C4-2B (cell line): ENCODE data around the gene PTCSC3.

Experiments used
- H3K27ac ChIP-seq: fragments of 450-650 bp; 2 replicates; pipeline ENCODE4 v1.5.1; 2017
- CTCF ChIP-seq: fragments of 450-650 bp; conservative IDR thresholded peaks from 2 replicates; pipeline ENCODE4 v1.5.1; 2017; ENCODE audit warnings: mild to moderate bottlenecking
- ZFX ChIP-seq: fragments of 450-650 bp; IDR thresholded peaks from 2 replicates; pipeline ENCODE4 v1.6.1; 2017

PTCSC3 gene

GRCh38 chr14:36207500-36207899, 31.0 kb upstream of the PTCSC3 start:
- no peak overlapping the region for H3K27ac ChIP-seq
- TF ChIP-seq ZFX (no peak), CTCF (peak; percentile 83)

GRCh38 chr14:36204461-36205073, 28.0 kb upstream of the PTCSC3 start:
- no peak for TF ChIP-seq CTCF
- no peak for TF ChIP-seq ZFX
- H3K27ac ChIP-seq = no peak overlapping the region

GRCh38 chr14:36198378-36198777, 21.9 kb upstream of the PTCSC3 start:
- no peak overlapping the region for H3K27ac ChIP-seq
- TF ChIP-seq ZFX = no peak
- no peak for TF ChIP-seq CTCF

- H3K27ac ChIP-seq = no peak overlapping the region
These were observed 18.1 kb upstream of the PTCSC3 start for GRCh38 chr14:36194663-36195062.

GRCh38 chr14:36192530-36192929, 16.0 kb upstream of the PTCSC3 start:
- no peak for TF ChIP-seq ZFX
- no peak for TF ChIP-seq CTCF
- no peak overlapping the region for H3K27ac ChIP-seq

More at GRCh38 chr14:36194663-36195062, 18.1 kb upstream of the PTCSC3 start:
- TF ChIP-seq CTCF = no peak
- TF ChIP-seq ZFX = no peak

- no peak overlapping the region for H3K27ac ChIP-seq
- no peak for TF ChIP-seq ZFX
- TF ChIP-seq CTCF = no peak
These were observed 6.9 kb upstream of the PTCSC3 start for GRCh38 chr14:36183402-36183801.

- no peak for TF ChIP-seq CTCF
- TF ChIP-seq ZFX = no peak
- no peak overlapping the region for H3K27ac ChIP-seq
These were observed 4.9 kb upstream of the PTCSC3 start for GRCh38 chr14:36181417-36181816.
